H1 (cell line): ENCODE data around the gene PRSS48. TPM values are rescaled to one million over a fixed set of nuclear protein-coding genes. Genes with fewer than 3 reads are reported as not detected.

Source experiments
- CBX8 ChIP-seq: fragments of 300-800, 300-1000 bp; sonication (generic); IDR thresholded peaks from 2 replicates; pipeline ENCODE4 v1.7.1; 2016; ENCODE audit warnings: low read depth, low read length, borderline replicate concordance
- CHD7 ChIP-seq: fragments of 300-600 bp; sonication (generic); IDR thresholded peaks from 2 replicates; pipeline ENCODE4 v1.7.1; 2012; ENCODE audit warnings: low read length, moderate library complexity, mild to moderate bottlenecking, inconsistent platforms; ENCODE audit not compliant: insufficient replicate concordance
- CREB1 ChIP-seq: IDR thresholded peaks from 2 replicates; pipeline ENCODE4 v1.6.1; 2012; ENCODE audit warnings: inconsistent platforms
- GTF2F1 ChIP-seq: IDR thresholded peaks from 2 replicates; pipeline ENCODE4 v1.6.1; 2012; ENCODE audit warnings: low read depth, low read length, improper control_type of control experiment, borderline replicate concordance
- HDAC2 ChIP-seq, 2 experiments: fragments of 300-600 bp in 1 of 2; sonication (generic) in 1 of 2; IDR thresholded peaks; 2 replicates each; pipeline ENCODE4 v1.6.1; 2011 to 2012; ENCODE audit warnings: low read depth in 2 of 2, low read length in 2 of 2, mild to moderate bottlenecking in 2 of 2, moderate library complexity in 2 of 2, borderline replicate concordance in 1 of 2, inconsistent platforms in 1 of 2
- POU5F1 ChIP-seq: IDR thresholded peaks from 2 replicates; pipeline ENCODE4 v1.6.1; 2011; ENCODE audit warnings: low read depth, mild to moderate bottlenecking, low read length, moderate library complexity
- RAD21 ChIP-seq, 2 experiments: IDR thresholded peaks in 1 of 2; conservative IDR thresholded peaks in 1 of 2; 2 replicates each; pipeline ENCODE4 v1.6.1; 2011; ENCODE audit warnings: low read depth in 2 of 2, low read length in 2 of 2, improper control_type of control experiment in 1 of 2, inconsistent platforms in 1 of 2, mild to moderate bottlenecking in 1 of 2, moderate library complexity in 1 of 2
- SIN3A ChIP-seq, 2 experiments: IDR thresholded peaks in 1 of 2; conservative IDR thresholded peaks in 1 of 2; 2 replicates each; pipeline ENCODE4 v1.6.1; 2011 to 2012; ENCODE audit warnings: low read length in 2 of 2, improper control_type of control experiment in 1 of 2, low read depth in 1 of 2, mild to moderate bottlenecking in 1 of 2
- SP4 ChIP-seq: IDR thresholded peaks from 2 replicates; pipeline ENCODE4 v1.6.1; 2012; ENCODE audit warnings: low read length, inconsistent platforms
- SUZ12 ChIP-seq: fragments of 200-600 bp; sonication (generic); IDR thresholded peaks from 2 replicates; pipeline ENCODE4 v1.6.1; 2012; ENCODE audit warnings: mild to moderate bottlenecking, inconsistent platforms, low read length, moderate library complexity, mixed read lengths
- TCF12 ChIP-seq: IDR thresholded peaks from 2 replicates; pipeline ENCODE4 v1.6.1; 2011; ENCODE audit warnings: low read depth, mild to moderate bottlenecking, low read length
- polyA plus RNA-seq, 7 experiments: library from polyadenylated mRNA; depleted of rRNA in 3 of 7; stranded (reverse) in 5 of 7; unstranded in 2 of 7; fragments of >200 nt in 5 of 7; fragments of 200-250 nt in 2 of 7; gene quantifications; 1 replicate in 5 of 7; 2 replicates in 1 of 7; 4 replicates in 1 of 7; pipeline versions ENCODE4 v1.2.1 to v1.2.3, GENCODE V29; 2011 to 2013; ENCODE audit warnings: missing spikeins in 2 of 7, mixed read lengths in 2 of 7
- total RNA-seq: library from RNA; stranded (reverse); fragmentation: NEBNext Ultra II Directional; extraction: Animal tissue kit (Norgen Biotek cat#: 25700); gene quantifications from 2 replicates; pipeline ENCODE4 v1.2.1, GENCODE V29; 2021

PRSS48 gene
- total and polyA plus RNA-seq, 2 of the 8 experiments (the other 6 are each of a cell fraction or from before 2014, with no cell fraction given), result not detected

- no peak for TF ChIP-seq CHD7
- no peak for TF ChIP-seq HDAC2 (IDR thresholded peaks at IDR 0.05; ENCODE audit: borderline replicate concordance in 1 of 2, low read depth in 2 of 2, low read length in 2 of 2)
- TF ChIP-seq TCF12, result no peak
- no peak for TF ChIP-seq GTF2F1
- TF ChIP-seq POU5F1, result no peak
- no peak for TF ChIP-seq SIN3A (conservative IDR thresholded peaks at IDR 0.05 in 1 of 2, IDR thresholded peaks at IDR 0.05 in 1 of 2; ENCODE audit: low read depth in 1 of 2, low read length in 2 of 2)
- TF ChIP-seq SP4, result no peak
- TF ChIP-seq RAD21 (IDR thresholded peaks at IDR 0.05 in 1 of 2, conservative IDR thresholded peaks at IDR 0.05 in 1 of 2; ENCODE audit: low read depth in 2 of 2, low read length in 2 of 2), result no peak
- no peak for TF ChIP-seq CBX8
- TF ChIP-seq CREB1, result no peak
- no peak for TF ChIP-seq SUZ12
These were observed 13.5 kb upstream of the PRSS48 start (continued) for GRCh38 chr4:151263455-151263854.
